HG02884 (cell line): ENCODE results near the gene KIF1B.
"Not testable (repeated sequence)": the region's sequence is repeated elsewhere in the genome, so short reads cannot be mapped to it uniquely, and the experiment has no call there.

Experiments
- ATAC-seq: cut with Tn5 transposase; IDR thresholded peaks from one replicate; pipeline ENCODE4 v1.9.1; 2021; ENCODE audit warnings: mild to moderate bottlenecking, moderate library complexity; ENCODE audit not compliant: unreplicated experiment

KIF1B gene

GRCh38 chr1:10380594-10381275 is 170.4 kb downstream of the KIF1B start:
- ATAC-seq, result no peak

- no peak for ATAC-seq
Measured at GRCh38 chr1:10383630-10384029, 173.3 kb downstream of the KIF1B start.

GRCh38 chr1:10384219-10384618 is 173.8 kb downstream of the KIF1B start:
- no peak for ATAC-seq

- ATAC-seq, result no peak
Measured at GRCh38 chr1:10386761-10387676, 176.6 kb downstream of the KIF1B start.

GRCh38 chr1:10387677-10388386 is 177.5 kb downstream of the KIF1B start:
- no peak for ATAC-seq

- no peak for ATAC-seq
Measured at GRCh38 chr1:10388387-10388715, 178.0 kb downstream of the KIF1B start.

GRCh38 chr1:10389271-10389973 is 179.1 kb downstream of the KIF1B start:
- ATAC-seq, result no peak

GRCh38 chr1:10396870-10397269 is 186.5 kb downstream of the KIF1B start:
- no peak for ATAC-seq

- ATAC-seq, result no peak
Measured at GRCh38 chr1:10398278-10398733, 187.9 kb downstream of the KIF1B start.

- ATAC-seq, result peak; percentile 82
Measured at GRCh38 chr1:10398734-10399443, 188.5 kb downstream of the KIF1B start, which contains the start of gene PGD. PGD (plus strand) TSS chr1:10399064; CDS start chr1:10399118, 54 bp downstream.

GRCh38 chr1:10399444-10399941 is 189.1 kb downstream of the KIF1B start:
- ATAC-seq, result peak; percentile 4

GRCh38 chr1:10400013-10400412 is 189.6 kb downstream of the KIF1B start:
- no peak for ATAC-seq

GRCh38 chr1:10401281-10401680 is 190.9 kb downstream of the KIF1B start:
- ATAC-seq, result no peak

GRCh38 chr1:10402729-10403274 is 192.4 kb downstream of the KIF1B start:
- ATAC-seq, result no peak

GRCh38 chr1:10407201-10407600 is 196.8 kb downstream of the KIF1B start:
- no peak for ATAC-seq

GRCh38 chr1:10415211-10415930 is 205.0 kb downstream of the KIF1B start:
- no peak for ATAC-seq

GRCh38 chr1:10415967-10416366 is 205.6 kb downstream of the KIF1B start:
- not testable (repeated sequence) for ATAC-seq

GRCh38 chr1:10418741-10419140 is 208.4 kb downstream of the KIF1B start:
- ATAC-seq, result not testable (repeated sequence)

GRCh38 chr1:10419351-10419750 is 209.0 kb downstream of the KIF1B start:
- ATAC-seq, result no peak
